Body of pancreas (tissue), 4 donors: ENCODE measurements around the gene POMC.

Experiments
- CTCF ChIP-seq, 7 experiments: fragments of 450-650 bp in 4 of 7; fragments of 200-600 bp in 3 of 7; sonication (generic) in 3 of 7; IDR thresholded peaks; one replicate each; pipeline ENCODE4 v1.5.1; 2016 to 2019; ENCODE audit warnings: antibody characterized with exemption in 7 of 7
- POLR2A ChIP-seq, 3 donors: fragments of 450-650 bp; IDR thresholded peaks; one replicate each; pipeline ENCODE4 v1.6.1; 2016; ENCODE audit warnings: antibody characterized with exemption in 3 of 3, mild to moderate bottlenecking in 2 of 3

- TF ChIP-seq CTCF (IDR thresholded peaks at IDR 0.05) (no peak), POLR2A (IDR thresholded peaks at IDR 0.05) (no peak)
Measured at GRCh38 chr2:25131567-25132298, 36.6 kb downstream of the POMC start.
